NB4 (cell line): ENCODE results near the gene SPTA1.

Source experiments
- POLR2A ChIP-seq: IDR thresholded peaks from 2 replicates; pipeline ENCODE4 v1.6.1; 2011; ENCODE audit warnings: mild to moderate bottlenecking; ENCODE audit not compliant: insufficient read length; ENCODE audit errors: extremely low read depth
- TF ChIP-seq, protein P1 (sequence below): IDR thresholded peaks from 2 replicates; pipeline ENCODE4 v1.6.1; 2011; ENCODE audit warnings: low read depth, low read length

DNA sequence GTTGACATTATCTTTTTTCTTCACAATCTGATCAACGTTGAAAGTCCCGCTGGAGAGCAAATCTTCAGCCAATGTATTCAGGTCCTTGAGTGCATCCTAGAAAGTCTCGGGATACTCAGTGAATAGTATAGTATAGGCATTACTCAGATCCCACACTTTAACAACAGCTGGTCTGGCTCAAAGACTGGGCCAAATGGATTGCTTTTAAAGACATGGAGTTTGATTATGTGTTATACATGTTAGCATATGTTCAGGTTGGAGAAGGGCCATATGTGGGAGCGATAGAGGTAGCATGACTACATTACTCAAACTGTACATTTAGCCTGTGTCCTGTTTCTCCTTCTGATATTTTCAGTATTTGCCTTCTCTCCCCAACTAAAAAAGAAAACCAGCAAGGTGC is 48.4 kb downstream of the SPTA1 start:
- TF ChIP-seq, protein P1, sequence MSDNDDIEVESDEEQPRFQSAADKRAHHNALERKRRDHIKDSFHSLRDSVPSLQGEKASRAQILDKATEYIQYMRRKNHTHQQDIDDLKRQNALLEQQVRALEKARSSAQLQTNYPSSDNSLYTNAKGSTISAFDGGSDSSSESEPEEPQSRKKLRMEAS, result no peak
- no peak for TF ChIP-seq POLR2A
